HG03097 (cell line): ENCODE measurements around the gene ABCC12.

Source experiments
- ATAC-seq: cut with Tn5 transposase; IDR thresholded peaks from one replicate; pipeline ENCODE4 v1.9.1; 2021; ENCODE audit not compliant: unreplicated experiment, low FRiP score

The ABCC12 gene

GRCh38 chr16:48106446-48106845 is 49.3 kb downstream of the ABCC12 start:
- ATAC-seq, result no peak
